H1 (cell line): Measurements from ENCODE around the gene TMEM150A.

Experiments
- ASH2L ChIP-seq: fragments of 200-600, 300-600 bp; sonication (generic); IDR thresholded peaks from one replicate; pipeline ENCODE4 v1.7.1; 2017; ENCODE audit warnings: low read length
- BRCA1 ChIP-seq: IDR thresholded peaks from 2 replicates; pipeline ENCODE4 v1.6.1; 2012; ENCODE audit warnings: low read depth, low read length, improper control_type of control experiment
- CEBPB ChIP-seq: IDR thresholded peaks from 2 replicates; pipeline ENCODE4 v1.6.1; 2012; ENCODE audit warnings: low read depth, low read length
- CHD2 ChIP-seq: IDR thresholded peaks from 2 replicates; pipeline ENCODE4 v1.6.1; 2012; ENCODE audit warnings: low read length, improper control_type of control experiment
- CTCF ChIP-seq, 3 experiments: IDR thresholded peaks; 1 replicate in 2 of 3; 2 replicates in 1 of 3; pipeline versions ENCODE4 v1.5.1 to v1.6.1; 2011; ENCODE audit warnings: low read length in 3 of 3, mild to moderate bottlenecking in 3 of 3, inconsistent platforms in 2 of 3, low read depth in 1 of 3, moderate library complexity in 1 of 3; ENCODE audit not compliant: insufficient read depth in 1 of 3; ENCODE audit errors: control extremely low read depth in 1 of 3
- EZH2 ChIP-seq: fragments of 200-600 bp; sonication (generic); IDR thresholded peaks from 2 replicates; pipeline ENCODE4 v1.7.1; 2012; ENCODE audit warnings: low read depth, mild to moderate bottlenecking, moderate library complexity, low read length, inconsistent platforms; ENCODE audit not compliant: severe bottlenecking
- HDAC6 ChIP-seq: IDR thresholded peaks from one replicate; pipeline ENCODE4 v1.7.1; 2012; ENCODE audit warnings: low read depth, mild to moderate bottlenecking, inconsistent platforms, low read length, moderate library complexity
- JUND ChIP-seq: IDR thresholded peaks from 2 replicates; pipeline ENCODE4 v1.6.1; 2011; ENCODE audit warnings: mild to moderate bottlenecking, improper control_type of control experiment, low read length
- KDM1A ChIP-seq: fragments of 200-600, 300-600 bp; sonication (generic); IDR thresholded peaks from 2 replicates; pipeline ENCODE4 v1.7.1; 2016; ENCODE audit warnings: mild to moderate bottlenecking, low read length, borderline replicate concordance
- MAX ChIP-seq: IDR thresholded peaks from 2 replicates; pipeline ENCODE4 v1.6.1; 2012; ENCODE audit warnings: inconsistent platforms
- POLR2A ChIP-seq, 2 experiments: IDR thresholded peaks; 1 replicate in 1 of 2; 2 replicates in 1 of 2; pipeline ENCODE4 v1.6.1; 2011; ENCODE audit warnings: low read depth in 2 of 2, low read length in 2 of 2, mild to moderate bottlenecking in 2 of 2; ENCODE audit errors: control extremely low read depth in 1 of 2
- POLR2AphosphoS5 ChIP-seq: IDR thresholded peaks from 2 replicates; pipeline ENCODE4 v1.6.1; 2011; ENCODE audit warnings: low read depth, low read length
- SP1 ChIP-seq: IDR thresholded peaks from 2 replicates; pipeline ENCODE4 v1.6.1; 2011; ENCODE audit warnings: low read depth, low read length
- ZNF274 ChIP-seq: IDR thresholded peaks from 2 replicates; pipeline ENCODE4 v1.7.0; 2012; ENCODE audit warnings: low read length, borderline replicate concordance; ENCODE audit errors: extremely low read depth

GRCh38 chr2:85596026-85596333, 6.5 kb downstream of the TMEM150A start:
- TF ChIP-seq MAX (no peak), CTCF (IDR thresholded peaks at IDR 0.05; ENCODE audit: control extremely low read depth in 1 of 3, insufficient read depth in 1 of 3, low read depth in 1 of 3, low read length in 3 of 3) (no peak), SP1 (no peak), POLR2AphosphoS5 (no peak), ZNF274 (no peak), JUND (no peak), KDM1A (no peak), CHD2 (no peak), POLR2A (IDR thresholded peaks at IDR 0.05; ENCODE audit: control extremely low read depth in 1 of 2, low read depth in 2 of 2, low read length in 2 of 2) (no peak), CEBPB (no peak), ASH2L (no peak), EZH2 (no peak), HDAC6 (no peak), BRCA1 (no peak)
